Upper lobe of left lung (tissue), 6 donors: ENCODE data around the gene PRDM8. TPM values are rescaled to one million over a fixed set of nuclear protein-coding genes. Genes with fewer than 3 reads are reported as not detected.

Experiments used
- ATAC-seq, 2 donors: fragments of 200-7000 bp; cut with Tn5 transposase; one replicate each; pipeline ENCODE4 v1.9.1; 2022; ENCODE audit warnings: mild to moderate bottlenecking in 2 of 2, moderate library complexity in 2 of 2; ENCODE audit not compliant: low FRiP score in 2 of 2
- DNase-seq, 2 donors: peaks; one replicate each; pipeline ENCODE4 v3.0.0-alpha.2; 2019 to 2020
- H3K27ac ChIP-seq, 4 donors: fragments of 200-600 bp; sonication (generic); one replicate each; pipeline ENCODE4 v1.5.1; 2016 to 2019
- H3K27me3 ChIP-seq, 4 donors: fragments of 200-600 bp; sonication (generic); one replicate each; pipeline ENCODE4 v1.5.1; 2017 to 2019
- H3K36me3 ChIP-seq, 4 donors: fragments of 200-600 bp; sonication (generic); one replicate each; pipeline ENCODE4 v1.5.1; 2016 to 2019
- H3K4me1 ChIP-seq, 4 donors: fragments of 200-600 bp; sonication (generic); one replicate each; pipeline ENCODE4 v1.5.1; 2018 to 2019
- H3K4me3 ChIP-seq, 4 donors: fragments of 200-600 bp; sonication (generic); one replicate each; pipeline ENCODE4 v1.5.1; 2017 to 2019; ENCODE audit warnings: mild to moderate bottlenecking in 2 of 4, moderate library complexity in 1 of 4
- H3K9me3 ChIP-seq, 4 donors: fragments of 200-600 bp; sonication (generic); one replicate each; pipeline ENCODE4 v1.5.1; 2018 to 2019
- CTCF ChIP-seq, 6 experiments: fragments of 450-650 bp in 4 of 6; fragments of 200-600 bp in 2 of 6; sonication (generic) in 2 of 6; IDR thresholded peaks; one replicate each; pipeline ENCODE4 v1.5.1; 2016 to 2019; ENCODE audit warnings: antibody characterized with exemption in 6 of 6
- EP300 ChIP-seq, 4 donors: sonication (generic); formaldehyde crosslinking; IDR thresholded peaks; one replicate each; pipeline ENCODE4 v1.5.1; 2017; ENCODE audit warnings: antibody characterized with exemption in 4 of 4, control low read depth in 2 of 4
- POLR2A ChIP-seq, 4 donors: fragments of 450-650 bp; IDR thresholded peaks; one replicate each; pipeline ENCODE4 v1.5.1; 2016 to 2017; ENCODE audit warnings: antibody characterized with exemption in 4 of 4, mild to moderate bottlenecking in 2 of 4
- POLR2AphosphoS5 ChIP-seq, 2 donors: sonication (generic); formaldehyde crosslinking; IDR thresholded peaks; one replicate each; pipeline ENCODE4 v1.5.1; 2017; ENCODE audit warnings: antibody characterized with exemption in 2 of 2
- WGBS, 2 donors: methylation state at CpG; one replicate each; pipeline ENCODE4 v1.1.5; 2017 to 2018; 5-methylcytosine and 5-hydroxymethylcytosine counted together
- total RNA-seq, 6 donors: library from RNA; depleted of rRNA in 4 of 6; stranded (reverse); fragments of >200 nt in 4 of 6; gene quantifications; one replicate each; pipeline versions ENCODE4 v1.1.0 to v1.2.1, GENCODE V29; 2016 to 2021
- donor health status: DM: no; HTN: no; CAD: no; lungs with moderate emphysema.
- donor health status: DM: no; HTN: yes; CAD: no; lungs with severe emphysema.

PRDM8 gene
- total RNA-seq, 6 donors from 2014 or later: 0.11 to 3.3 (median 1.9) TPM

DNA sequence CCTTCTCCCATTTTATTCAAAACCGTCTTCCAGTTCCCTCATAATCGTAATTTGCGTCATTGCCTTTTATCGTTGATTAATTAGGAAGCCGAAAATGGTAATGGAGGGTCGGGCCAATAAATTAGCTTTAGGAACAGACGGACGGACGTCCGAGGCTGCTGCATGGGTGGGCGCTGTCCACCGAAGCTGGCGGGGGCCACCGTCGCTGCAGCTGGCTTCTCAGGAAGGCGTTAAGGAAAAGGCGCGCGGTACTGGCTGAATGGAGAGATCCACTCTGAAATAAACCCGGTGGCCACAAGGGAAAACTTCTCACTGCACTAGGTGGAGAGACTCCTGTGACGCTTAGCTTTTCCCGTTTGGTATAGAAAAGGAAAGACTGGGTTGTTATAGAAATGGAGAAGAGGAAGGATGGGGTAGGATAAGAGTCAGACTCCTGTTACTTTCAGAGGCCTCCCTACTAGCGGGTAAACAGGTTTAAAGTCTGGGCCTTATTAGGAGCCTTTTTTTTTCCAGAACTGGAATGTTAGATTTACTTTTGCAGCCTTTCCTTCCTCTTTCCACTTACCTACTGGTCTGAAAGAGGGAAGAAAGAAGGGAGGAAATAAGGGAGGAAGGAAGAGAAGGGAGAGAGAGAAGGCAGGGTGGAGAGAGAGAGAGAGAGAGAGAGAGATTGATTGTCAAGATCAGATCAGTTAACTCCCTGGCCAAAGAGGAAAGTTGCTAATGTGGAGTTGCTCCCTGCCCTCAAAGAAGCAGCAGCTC lies 11.3 kb upstream of the PRDM8 start:
- 19 to 25% methylated on average over 23 of the region's 23 CpGs for WGBS, 2 donors
- DNase-seq: peak in 1 of 2 donors; percentile 69
- Histone ChIP-seq H3K27ac (no peak overlapping the region), H3K27me3 (peaks cover 0 to 37% (median 14%) of the 10 kb centered on the region in 4 donors), H3K36me3 (no peaks in the 10 kb centered on the region), H3K9me3 (no peaks in the 10 kb centered on the region), H3K4me1 (peaks cover 20 to 47% (median 36%) of the 10 kb centered on the region in 4 donors), H3K4me3 (peak overlapping the region in 2 of 4 donors; percentile 57)
- no peak for ATAC-seq
- TF ChIP-seq POLR2AphosphoS5 (IDR thresholded peaks at IDR 0.05) (no peak), CTCF (IDR thresholded peaks at IDR 0.05) (no peak)

GRCh38 chr4:80186676-80187075 lies 10.6 kb upstream of the PRDM8 start:
- H3K27me3 ChIP-seq: peaks cover 0 to 37% (median 14%) of the 10 kb centered on the region in 4 donors
- ATAC-seq (no peak), DNase-seq (no peak)
- no peak overlapping the region for H3K27ac ChIP-seq
- TF ChIP-seq EP300 (IDR thresholded peaks at IDR 0.05): no peak
- no peaks in the 10 kb centered on the region for H3K9me3 ChIP-seq
- H3K4me3 ChIP-seq: no peak overlapping the region
- peaks cover 20 to 47% (median 36%) of the 10 kb centered on the region in 4 donors for H3K4me1 ChIP-seq
- H3K36me3 ChIP-seq: no peaks in the 10 kb centered on the region
- WGBS, 2 donors: 55 to 56% methylated on average over 5 of the region's 5 CpGs

- Histone ChIP-seq H3K9me3 (no peaks in the 10 kb centered on the region), H3K27me3 (peaks cover 0 to 37% (median 14%) of the 10 kb centered on the region in 4 donors), H3K4me1 (peaks cover 20 to 46% (median 36%) of the 10 kb centered on the region in 4 donors), H3K27ac (no peak overlapping the region), H3K4me3 (no peak overlapping the region), H3K36me3 (no peaks in the 10 kb centered on the region)
- DNase-seq (no peak), ATAC-seq (no peak)
- WGBS, 2 donors: 61 to 65% methylated on average over 4 of the region's 4 CpGs
- TF ChIP-seq POLR2A (IDR thresholded peaks at IDR 0.05) (no peak), POLR2AphosphoS5 (IDR thresholded peaks at IDR 0.05) (no peak), CTCF (IDR thresholded peaks at IDR 0.05) (no peak), EP300 (IDR thresholded peaks at IDR 0.05) (no peak)
These were observed 9.6 kb upstream of the PRDM8 start for GRCh38 chr4:80187677-80188076.

- no peak for TF ChIP-seq POLR2A (IDR thresholded peaks at IDR 0.05)
- no peak for TF ChIP-seq EP300 (IDR thresholded peaks at IDR 0.05)
- no peak for TF ChIP-seq CTCF (IDR thresholded peaks at IDR 0.05)
- no peak for TF ChIP-seq POLR2AphosphoS5 (IDR thresholded peaks at IDR 0.05)
- H3K4me3 ChIP-seq: no peak overlapping the region
- WGBS, 2 donors: 29 to 50% methylated on average over 3 to 8 of the region's 11 CpGs
- no peaks in the 10 kb centered on the region for H3K9me3 ChIP-seq
- peaks cover 0 to 37% (median 14%) of the 10 kb centered on the region in 4 donors for H3K27me3 ChIP-seq
- ATAC-seq: no peak
- no peaks in the 10 kb centered on the region for H3K36me3 ChIP-seq
- DNase-seq: no peak
- no peak overlapping the region for H3K27ac ChIP-seq
- peaks cover 15 to 38% (median 29%) of the 10 kb centered on the region in 4 donors for H3K4me1 ChIP-seq
These were observed 8.9 kb upstream of the PRDM8 start for GRCh38 chr4:80188457-80188800.

DNA sequence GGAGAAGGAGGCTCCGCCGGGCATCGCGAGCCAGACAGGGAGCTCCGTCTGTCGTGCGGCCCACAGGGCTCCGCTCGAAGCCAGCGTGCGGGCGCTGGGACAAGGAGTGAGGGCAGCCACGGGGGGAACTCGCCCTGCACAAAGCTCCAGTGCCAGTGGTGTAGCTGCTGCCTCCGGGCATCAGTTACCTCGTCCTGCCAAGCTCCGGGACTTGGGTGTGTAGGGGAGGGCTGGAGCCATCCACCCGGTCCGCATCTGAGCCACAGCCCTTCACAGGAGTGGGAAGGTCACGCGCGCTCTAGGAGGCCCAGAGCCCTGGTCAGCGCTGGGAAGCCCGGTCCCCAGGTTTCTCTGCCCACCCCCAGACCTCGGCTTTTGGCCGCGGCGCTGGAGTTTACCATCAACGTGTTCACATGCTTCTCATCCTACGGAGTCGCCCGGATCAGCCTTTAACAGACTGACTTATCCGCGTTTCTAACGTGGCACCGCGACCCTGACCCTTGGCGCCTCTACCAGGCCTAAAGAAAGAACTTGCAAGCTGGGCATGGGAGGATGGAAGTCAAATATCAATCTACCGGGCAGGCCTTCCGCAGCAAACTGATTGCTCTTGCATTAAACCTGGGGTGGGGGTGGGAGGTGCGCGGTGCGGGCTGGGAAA lies 8.4 kb upstream of the PRDM8 start:
- H3K9me3 ChIP-seq: no peaks in the 10 kb centered on the region
- H3K4me1 ChIP-seq: peaks cover 15 to 33% (median 25%) of the 10 kb centered on the region in 4 donors
- 31 to 40% methylated on average over 18 to 30 of the region's 43 CpGs for WGBS, 2 donors
- ATAC-seq (no peak), DNase-seq (peak in 1 of 2 donors; percentile 73)
- no peak for TF ChIP-seq EP300 (IDR thresholded peaks at IDR 0.05)
- TF ChIP-seq POLR2A (IDR thresholded peaks at IDR 0.05): no peak
- no peak for TF ChIP-seq CTCF (IDR thresholded peaks at IDR 0.05)
- TF ChIP-seq POLR2AphosphoS5 (IDR thresholded peaks at IDR 0.05): no peak
- no peaks in the 10 kb centered on the region for H3K36me3 ChIP-seq
- H3K27ac ChIP-seq: no peak overlapping the region
- H3K4me3 ChIP-seq: no peak overlapping the region
- peaks cover 0 to 37% (median 14%) of the 10 kb centered on the region in 4 donors for H3K27me3 ChIP-seq
